HG03432 (cell line): ENCODE measurements around the gene OAS1.

Source experiments
- ATAC-seq: cut with Tn5 transposase; IDR thresholded peaks from one replicate; pipeline ENCODE4 v1.9.1; 2021; ENCODE audit warnings: mild to moderate bottlenecking, moderate library complexity; ENCODE audit not compliant: unreplicated experiment

Gene OAS1

DNA sequence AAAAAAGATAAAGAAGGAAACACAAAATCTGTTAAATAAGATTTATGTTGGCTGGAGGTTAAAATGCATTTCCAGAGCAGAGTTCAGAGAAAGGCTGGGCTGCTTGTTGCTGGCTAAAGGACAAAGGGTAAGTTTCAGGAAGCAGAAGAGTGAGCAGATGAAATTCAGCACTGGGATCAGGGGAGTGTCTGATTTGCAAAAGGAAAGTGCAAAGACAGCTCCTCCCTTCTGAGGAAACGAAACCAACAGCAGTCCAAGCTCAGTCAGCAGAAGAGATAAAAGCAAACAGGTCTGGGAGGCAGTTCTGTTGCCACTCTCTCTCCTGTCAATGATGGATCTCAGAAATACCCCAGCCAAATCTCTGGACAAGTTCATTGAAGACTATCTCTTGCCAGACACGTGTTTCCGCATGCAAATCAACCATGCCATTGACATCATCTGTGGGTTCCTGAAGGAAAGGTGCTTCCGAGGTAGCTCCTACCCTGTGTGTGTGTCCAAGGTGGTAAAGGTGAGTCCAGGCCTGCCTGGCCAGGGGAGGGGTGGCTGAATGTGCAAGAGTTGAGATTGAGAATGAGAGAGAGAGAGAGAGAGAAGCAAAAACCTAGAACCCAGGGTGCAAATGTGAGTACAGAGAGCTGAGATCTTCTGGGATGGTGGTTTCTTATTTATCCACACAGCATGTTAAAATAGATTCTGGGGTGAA, at the start of gene OAS1:
TSS of gene OAS1 (plus strand) at position 251 of the 703 bp plus-strand sequence. CDS start at position 329, 78 bp downstream.
- ATAC-seq = peak; percentile 80

DNA sequence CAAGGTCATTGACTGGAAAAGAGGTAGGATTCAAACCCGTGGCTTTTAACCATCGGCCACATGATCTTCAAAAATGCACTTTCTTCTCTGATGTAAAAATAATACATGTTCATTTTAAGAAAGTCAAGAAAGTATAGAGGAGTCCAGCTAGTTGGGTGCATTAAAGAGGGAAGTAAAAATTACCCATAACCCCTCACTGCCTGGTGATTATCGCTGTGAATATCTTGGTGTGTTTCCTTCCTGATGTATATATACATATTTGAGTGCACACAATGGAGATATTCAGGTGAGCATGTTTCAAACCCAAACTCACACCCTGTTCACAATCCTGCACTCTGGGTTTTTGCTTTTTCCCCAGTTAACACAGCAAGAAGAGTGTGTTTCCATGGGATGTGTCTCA, 47.5 kb upstream of the OAS1 start:
- ATAC-seq = no peak

DNA sequence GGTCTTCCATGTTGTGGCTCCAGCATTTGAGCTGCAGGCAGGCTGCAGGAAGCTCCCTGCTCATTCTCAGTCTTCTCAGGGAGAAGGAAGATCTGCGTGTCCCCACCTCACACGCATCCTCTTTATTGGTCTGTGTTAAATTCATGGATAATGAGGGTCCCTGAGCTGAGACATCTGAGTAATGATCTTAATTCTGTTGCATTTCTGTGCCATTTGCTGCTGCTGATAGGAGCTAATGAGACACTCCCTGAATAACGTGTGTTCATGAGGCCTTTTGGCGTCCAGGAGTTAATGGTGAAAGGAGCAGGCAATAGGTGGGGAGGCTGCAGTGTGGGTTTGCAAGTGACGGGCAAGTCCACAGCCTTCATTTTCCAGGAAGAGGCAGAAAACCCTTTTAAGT, 46.6 kb upstream of the OAS1 start:
- no peak for ATAC-seq

DNA sequence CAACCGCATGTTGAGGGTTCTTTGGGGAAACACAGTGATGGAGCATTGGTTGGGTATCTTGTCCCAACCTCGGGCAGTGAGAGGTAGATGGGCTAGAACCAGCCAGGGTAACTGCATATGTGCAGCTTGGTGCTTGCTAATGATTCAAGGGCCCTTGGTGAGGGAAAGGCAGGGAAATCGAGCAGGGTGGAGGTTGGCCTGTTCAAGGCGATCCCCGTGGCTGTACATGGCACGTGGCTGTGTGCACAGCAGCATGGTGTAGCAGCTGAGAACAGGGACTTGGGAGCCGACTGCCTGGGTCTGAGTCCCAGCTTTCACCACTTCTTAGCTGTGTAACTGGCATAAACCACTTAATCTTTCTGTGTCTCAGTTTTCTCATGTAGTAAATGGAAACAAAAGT, 45.5 kb upstream of the OAS1 start:
- no peak for ATAC-seq

DNA sequence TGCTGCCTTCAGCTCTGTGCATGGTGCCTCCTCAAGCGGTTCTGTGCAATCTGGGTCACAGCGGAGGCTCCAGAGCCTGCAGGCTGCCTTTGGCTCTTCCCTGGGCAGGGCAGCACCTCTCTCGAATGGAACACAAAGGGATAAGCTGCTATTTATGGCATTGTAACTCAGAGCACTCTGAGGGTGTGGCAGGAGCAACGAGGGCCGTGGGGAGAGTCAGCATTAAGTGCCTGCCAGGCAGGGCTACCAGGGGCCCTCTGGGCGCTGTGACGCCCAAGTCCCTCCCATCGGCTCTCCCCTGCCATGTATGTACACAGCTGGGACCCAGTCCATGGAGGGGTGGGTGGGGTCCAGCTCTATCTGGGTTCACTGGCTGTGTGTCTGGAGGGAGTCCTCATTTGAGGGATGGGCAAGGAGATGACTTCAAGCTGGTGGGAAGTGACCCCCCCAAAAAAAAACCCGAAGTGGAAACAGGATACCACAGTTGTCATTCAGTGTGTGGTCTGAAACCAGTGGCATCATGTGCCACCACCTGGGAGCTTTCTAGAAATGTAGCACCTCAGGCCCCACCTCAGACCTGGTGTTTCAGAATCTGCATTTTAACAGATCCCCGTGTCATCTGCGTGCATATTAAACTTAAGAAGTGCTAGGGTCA, 44.0 kb upstream of the OAS1 start:
- no peak for ATAC-seq

DNA sequence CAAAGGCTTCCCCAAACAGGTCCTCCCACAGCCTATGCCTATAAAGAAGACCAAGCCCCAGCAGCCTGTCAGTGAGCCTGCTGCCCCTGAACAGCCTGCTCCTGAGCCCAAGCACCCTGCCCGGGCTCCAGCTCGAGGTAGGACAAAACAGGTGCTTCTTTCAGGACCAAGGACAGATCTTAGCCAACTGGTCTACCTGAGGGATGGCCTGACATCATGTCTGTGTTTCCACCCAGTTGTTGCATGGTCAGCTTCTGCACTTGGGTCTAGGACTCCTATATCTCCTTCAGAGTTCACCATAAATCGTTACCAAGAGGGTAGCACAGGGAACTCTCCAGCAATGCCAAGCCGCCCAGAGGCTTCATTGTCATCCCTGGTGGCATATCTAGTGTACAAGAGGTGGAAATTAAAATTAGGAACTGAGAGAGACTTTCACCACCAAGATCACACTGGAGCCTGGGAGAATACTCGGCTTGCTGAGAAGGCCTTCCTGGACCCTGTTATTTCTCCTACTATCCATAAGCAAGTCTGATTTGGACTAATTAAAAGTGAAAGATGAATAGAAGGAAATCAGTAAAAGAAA, 38.2 kb upstream of the OAS1 start:
- ATAC-seq = no peak

DNA sequence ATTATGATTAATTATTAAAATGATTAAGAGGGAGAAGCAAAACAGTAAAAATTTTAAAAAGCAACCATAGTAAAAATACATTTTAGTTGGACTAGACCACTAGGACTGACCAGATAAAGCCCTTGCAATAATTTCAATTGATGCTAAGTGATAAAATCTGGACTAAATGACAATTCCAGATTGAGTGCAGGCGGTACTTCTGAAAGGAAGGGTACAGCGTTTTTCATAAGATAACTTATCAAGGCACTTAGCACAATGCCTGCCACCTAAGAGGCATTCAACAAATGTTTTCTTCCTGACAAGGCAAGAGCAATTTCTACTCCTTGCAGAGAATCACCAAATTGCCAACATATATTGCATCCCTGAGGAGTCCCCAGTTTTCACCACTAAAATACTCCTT, 37.7 kb upstream of the OAS1 start:
- ATAC-seq = no peak

DNA sequence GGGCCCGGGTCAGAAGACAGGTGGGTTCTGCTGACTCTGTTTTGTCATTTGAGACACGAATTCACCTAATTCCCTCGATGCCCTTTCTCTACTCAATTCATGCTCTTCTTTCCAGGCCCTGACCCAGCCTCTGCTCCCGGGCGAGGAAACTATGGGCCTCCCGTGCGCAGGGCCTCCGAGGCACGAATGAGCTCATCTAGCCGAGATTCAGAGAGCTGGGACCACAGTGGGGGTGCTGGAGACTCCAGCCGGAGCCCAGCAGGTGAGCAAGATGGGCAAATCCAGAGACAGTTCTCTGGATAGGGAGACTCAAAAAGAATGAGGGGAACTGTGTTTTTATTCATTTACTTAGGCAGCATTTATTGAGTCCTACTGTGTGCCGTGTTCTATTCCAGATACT, 37.0 kb upstream of the OAS1 start:
- ATAC-seq = no peak

DNA sequence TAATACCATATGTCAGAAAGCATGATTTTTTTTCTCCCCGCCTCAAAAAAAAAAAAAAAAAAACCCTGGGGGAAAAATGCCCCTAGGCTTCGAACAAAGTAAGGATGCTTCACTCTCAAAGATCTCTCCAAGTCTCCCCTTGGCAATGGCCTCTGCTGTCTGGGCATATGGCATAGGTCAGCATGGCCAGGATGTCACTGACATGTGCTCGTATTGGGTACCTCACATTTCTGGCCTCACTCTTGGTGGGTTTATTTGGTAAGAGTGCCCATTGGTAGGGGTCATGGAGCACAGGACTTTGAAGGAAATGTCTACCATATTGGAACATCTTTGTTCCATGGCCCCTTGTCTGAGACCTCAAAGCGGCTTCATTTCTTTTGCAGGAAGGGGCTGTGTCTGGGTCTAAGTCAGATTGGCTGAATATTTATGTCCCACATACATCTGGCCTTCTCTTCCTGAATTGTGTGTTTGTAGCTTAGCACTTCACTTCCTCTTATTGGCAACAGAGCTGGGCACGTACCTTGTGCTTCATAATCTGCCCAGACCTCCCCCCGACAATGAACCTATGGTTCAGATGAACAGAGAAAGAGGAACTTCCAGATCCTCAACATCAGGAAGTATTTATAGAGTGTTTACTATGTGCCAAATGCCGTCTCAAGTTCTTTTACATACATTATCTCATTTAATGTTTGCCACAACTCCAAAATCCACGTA, 36.3 kb upstream of the OAS1 start:
- ATAC-seq = no peak

DNA sequence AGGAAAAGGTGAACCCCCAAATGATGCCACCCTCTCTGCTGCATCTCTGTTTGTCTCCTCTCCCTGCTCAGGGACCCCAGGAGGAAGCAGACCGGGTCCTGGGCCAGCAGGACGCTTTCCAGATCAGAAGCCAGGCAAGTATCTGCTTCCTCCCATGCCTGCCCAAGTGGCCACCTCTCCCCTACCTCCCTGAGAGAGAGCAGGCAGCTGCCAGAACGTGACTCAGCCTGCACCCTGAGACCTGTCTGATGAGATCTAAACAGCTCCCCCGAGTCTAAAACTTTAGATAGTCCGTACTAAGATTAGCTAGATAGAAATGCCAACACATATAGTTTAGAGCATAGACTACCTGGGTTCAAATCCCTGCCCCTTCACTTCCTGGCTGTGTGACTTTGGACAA, 31.2 kb upstream of the OAS1 start:
- ATAC-seq = no peak

DNA sequence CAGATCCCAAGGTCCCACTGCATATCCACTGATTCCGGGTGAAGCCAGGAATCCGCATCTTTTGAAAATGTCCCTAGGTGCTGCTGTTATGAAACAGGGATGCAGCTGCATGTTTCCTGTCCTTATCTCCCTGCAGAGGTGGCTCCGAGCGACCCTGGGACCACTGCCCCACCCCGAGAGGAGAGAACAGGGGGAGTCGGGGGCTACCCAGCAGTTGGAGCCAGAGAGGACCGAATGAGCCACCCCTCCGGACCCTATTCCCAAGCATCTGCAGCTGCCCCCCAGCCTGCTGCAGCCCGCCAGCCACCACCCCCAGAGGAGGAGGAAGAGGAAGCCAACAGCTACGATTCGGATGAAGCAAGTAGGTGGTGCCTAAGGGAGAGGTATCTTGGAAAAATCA, 30.3 kb upstream of the OAS1 start:
- no peak for ATAC-seq

DNA sequence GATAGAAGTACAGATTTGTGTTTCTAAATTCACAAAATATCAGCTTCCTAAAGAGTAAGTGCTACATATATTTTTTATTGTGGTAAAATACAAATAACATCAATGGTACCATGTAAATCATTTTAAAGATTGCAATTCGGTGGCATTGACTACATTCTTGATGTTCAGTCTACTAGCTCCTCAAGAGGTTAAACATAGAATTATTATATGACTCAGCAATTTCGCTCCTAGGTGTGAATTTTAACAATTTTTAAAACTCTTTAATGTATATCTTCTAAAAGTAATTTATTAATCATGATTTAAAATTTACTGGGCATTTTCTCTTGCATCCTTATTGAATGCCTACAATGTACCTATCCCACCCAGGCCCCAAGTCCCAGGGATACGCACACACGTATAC, 29.8 kb upstream of the OAS1 start:
- no peak for ATAC-seq

DNA sequence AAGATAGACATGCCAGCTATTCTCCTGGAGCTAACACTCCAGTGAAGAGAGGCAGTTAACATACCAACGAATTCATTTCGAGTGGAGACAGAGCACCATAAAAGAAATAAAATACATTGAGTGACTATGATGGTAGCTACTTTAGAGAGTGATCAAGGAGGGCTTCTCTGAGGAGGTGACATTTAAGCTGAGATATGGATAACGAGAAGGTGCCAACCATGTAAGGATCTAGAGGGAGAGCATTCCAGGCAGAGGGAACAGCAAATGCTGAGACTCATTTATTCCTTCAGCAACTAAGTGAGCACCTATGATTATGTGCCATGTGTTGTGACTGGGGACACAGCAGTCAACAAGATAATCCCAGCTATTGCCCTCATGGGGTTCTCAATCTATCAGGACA, 28.3 kb upstream of the OAS1 start:
- no peak for ATAC-seq

DNA sequence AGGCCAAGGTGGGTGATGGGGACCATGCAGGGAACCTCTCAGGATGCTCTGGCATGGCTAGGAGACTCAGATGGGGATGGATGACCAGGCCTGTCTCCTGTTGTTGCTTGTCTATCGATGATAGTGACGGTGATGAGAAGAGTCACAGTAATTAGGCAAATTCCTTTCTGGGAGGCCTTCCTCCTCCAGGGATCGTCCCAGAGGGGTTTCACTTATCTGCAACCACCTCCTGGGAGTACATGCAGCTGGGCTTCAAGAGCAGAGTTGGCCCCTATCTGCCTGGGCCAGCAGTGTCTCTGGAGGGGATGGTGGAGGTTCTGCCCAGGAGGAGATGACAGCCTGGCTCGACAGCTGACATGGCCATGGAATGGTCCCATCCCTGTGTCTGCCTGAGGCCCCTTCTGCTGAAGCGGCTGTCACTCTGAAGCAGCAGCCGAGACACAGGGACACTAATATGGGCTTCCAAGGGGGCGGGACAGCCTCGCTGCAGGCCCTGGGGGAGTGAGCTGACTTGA, 27.5 kb upstream of the OAS1 start:
- ATAC-seq = no peak

DNA sequence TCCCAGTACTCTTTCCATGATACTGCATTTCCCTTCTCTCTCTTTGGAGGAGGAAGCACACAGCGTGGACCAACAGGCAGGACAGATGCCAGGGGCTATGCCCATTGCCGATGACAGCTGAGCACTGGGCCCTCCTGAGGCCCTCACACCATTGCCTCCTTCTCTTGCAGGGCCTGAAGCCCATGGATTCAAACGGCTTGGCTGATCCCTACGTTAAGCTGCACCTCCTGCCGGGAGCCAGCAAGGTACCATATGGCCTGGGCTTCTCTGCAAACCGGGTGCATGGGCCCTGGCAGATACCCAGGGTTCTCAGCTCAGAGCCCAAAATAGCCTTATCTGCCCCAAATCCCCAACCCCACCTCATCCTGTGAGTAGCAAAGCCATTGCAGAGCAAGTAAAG, 25.2 kb upstream of the OAS1 start:
- ATAC-seq = no peak

DNA sequence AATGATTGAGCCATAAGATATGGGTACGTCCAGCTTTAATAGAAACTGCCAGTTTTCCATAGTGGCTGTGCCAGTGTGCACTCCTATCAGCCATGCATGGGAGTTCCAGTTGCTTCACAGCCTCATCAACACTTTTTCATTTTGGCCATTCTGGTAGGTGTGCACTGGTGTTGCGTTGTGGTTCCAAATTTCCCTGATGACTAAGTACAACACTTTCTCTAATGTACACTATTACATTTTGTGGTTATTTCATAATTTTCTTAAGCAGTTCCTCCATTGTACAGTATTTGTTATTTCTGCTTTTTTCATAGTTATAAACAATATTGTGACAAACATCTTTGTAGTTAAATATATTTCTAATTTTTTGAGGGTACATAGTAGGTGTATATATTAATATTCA, 21.5 kb upstream of the OAS1 start:
- no peak for ATAC-seq

DNA sequence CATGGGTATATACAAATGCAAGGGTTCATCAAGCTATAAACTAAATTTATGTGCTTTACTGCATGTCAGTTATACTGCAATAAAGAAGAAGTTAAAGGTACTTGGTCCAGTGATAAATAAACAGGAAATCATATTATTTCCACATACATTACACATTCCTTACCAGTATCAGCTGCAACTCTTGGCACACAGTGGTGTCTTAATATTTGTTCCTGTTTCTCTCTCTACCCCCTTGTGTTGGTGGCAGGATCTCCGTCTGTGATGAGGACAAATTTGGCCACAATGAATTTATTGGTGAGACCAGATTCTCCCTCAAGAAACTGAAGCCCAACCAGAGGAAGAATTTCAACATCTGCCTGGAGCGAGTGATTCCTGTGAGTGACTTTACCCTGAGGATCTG, 19.2 kb upstream of the OAS1 start:
- ATAC-seq = no peak

DNA sequence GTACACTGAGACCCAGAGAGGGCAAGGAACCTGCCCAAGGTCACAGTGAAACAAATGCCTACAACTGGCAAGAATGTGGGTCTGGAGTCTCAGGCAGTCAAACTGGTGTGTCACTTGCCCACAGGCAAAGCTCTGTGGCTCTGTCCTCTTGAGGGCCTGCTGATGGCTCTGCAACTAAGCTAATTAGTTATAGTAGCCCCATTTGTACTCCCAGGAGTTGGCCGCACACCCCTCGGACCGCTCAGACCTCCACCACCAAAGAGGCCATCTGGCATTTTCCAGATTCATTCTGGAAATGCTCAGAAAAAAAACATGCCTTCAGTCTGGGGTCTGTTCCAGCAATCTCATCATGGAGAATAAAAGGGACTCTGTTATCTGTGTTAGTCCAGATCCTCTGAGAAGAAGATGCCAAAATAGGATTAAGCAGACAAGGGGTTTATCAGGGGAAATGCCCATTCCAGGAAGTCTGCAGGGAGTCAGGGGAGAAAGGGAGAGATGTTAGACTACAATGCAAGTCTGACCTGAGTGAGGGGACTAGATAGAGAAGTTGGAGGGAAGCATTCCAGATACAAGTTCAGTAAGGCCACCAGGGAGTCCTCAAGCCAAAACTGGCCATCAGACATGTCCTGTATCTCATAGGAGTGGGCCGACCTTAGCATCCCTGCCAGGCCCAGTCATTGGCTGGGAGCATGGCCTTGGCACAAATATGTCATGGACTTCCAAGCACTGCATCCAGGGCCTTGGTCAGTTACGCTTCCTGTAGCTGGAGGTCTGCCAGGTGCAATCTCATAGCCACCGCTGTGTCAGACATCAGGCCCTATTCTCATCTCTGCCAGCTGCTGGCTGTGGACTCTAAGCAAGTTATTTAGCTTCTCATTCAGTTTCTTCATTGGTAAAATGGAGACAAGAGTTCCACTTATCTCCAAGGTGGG, 15.4 kb upstream of the OAS1 start:
- no peak for ATAC-seq

DNA sequence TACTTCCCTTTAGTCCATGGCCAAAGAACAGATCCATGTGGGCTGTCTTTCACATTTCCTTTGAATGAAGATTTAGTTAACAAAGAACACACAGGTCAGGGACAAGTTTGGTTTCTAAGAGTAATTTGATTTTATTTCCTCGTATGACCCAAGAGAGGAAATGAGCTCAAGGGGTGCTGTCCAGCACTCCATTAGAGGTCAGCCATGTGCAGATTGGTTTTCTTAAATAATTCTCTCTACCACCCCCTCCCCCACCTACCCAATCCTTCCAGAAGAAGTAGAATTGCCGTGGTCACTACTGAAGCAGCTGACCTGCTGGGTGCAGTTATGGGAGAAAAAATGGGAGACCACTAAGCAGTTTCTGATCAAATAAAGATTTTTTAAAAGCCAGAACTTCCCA, 13.9 kb upstream of the OAS1 start:
- ATAC-seq = no peak

DNA sequence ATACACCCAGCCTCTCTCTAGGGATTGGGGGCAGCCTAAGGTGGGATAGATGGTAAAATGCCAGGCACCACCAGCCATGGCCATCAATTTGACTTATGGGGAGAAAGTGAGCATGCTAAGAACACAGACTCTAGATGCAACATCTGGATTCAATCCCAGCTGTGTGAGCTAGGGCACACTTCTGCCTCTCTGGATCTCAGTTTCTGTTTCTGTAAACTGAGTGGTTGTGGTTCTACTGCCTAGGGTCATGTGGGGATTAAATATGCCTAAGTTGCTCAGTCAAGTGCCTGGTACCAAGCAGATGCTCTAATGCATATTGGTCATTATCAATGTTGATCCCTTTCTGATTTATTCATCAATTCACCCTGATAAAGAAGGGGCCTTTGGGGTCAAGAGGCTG, 12.6 kb upstream of the OAS1 start:
- ATAC-seq = no peak

DNA sequence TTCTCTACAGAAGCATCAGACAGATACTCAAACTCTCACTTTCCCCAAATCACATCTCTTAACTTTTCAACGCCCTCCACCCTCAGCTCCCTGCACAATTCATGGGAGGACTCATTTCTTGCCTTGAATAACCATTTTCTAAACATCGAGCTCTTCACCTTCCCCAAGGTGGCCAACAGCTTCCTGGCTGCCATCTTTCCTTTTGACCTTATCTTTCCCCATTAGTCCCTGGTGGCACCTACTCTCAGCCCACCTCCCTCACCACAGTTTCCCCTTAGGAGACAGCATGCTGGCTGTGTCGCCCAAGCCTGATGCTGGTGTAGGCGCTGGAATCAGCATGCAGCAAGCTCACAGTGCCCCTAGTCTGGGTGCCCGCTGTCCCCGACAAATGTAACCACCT, 8.4 kb upstream of the OAS1 start:
- ATAC-seq = no peak
